BE2C (cell line): Measurements from ENCODE around the gene KIRREL3.

ENCODE experiments used
- DNase-seq: peaks from one replicate; pipeline ENCODE4 v3.0.0-alpha.2; 2020
- H3K27me3 ChIP-seq: fragments of 250-450 bp; sonication (Bioruptor Pico); 2 replicates; pipeline ENCODE4 v1.5.1; 2020; ENCODE audit warnings: mild to moderate bottlenecking
- H3K36me3 ChIP-seq: fragments of 250-450 bp; sonication (Bioruptor Pico); 2 replicates; pipeline ENCODE4 v1.5.1; 2020; ENCODE audit warnings: mild to moderate bottlenecking
- H3K4me1 ChIP-seq: fragments of 250-450 bp; sonication (Bioruptor Pico); 2 replicates; pipeline ENCODE4 v1.5.1; 2020
- H3K4me3 ChIP-seq: 2 replicates; pipeline ENCODE4 v1.5.1; 2011; ENCODE audit warnings: low read depth, low read length
- H3K9me3 ChIP-seq: fragments of 250-450 bp; sonication (Bioruptor Pico); 2 replicates; pipeline ENCODE4 v1.5.1; 2020
- TF ChIP-seq, protein P1 (sequence below): IDR thresholded peaks from 2 replicates; pipeline ENCODE4 v1.5.1; 2012; ENCODE audit warnings: mild to moderate bottlenecking, low read depth, low read length

The KIRREL3 gene

DNA sequence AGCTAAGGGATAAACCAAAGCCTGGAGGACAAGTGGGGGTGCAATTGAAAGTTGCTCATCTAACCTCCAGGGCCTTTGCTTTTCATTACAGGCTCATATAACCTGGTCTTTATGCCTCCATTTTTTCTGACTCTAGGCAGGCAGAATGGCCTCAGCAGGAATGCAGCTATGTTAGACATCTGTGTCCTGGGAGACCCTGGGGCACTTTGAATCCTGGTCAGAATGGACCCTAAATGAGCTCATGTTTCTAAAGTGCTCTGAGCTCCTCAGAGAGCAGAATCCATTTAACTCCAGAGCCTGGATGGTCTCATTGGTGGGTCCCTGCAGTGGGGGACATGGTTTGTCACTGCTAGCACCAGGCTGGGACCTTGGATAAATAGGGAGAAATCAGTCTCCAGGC lies 177.3 kb downstream of the KIRREL3 start:
- Histone ChIP-seq H3K27me3 (peaks cover 30% of the 10 kb centered on the region), H3K4me3 (no peak overlapping the region), H3K4me1 (no peaks in the 10 kb centered on the region), H3K36me3 (no peaks in the 10 kb centered on the region), H3K9me3 (no peaks in the 10 kb centered on the region)
- DNase-seq = no peak
- TF ChIP-seq, protein P1, sequence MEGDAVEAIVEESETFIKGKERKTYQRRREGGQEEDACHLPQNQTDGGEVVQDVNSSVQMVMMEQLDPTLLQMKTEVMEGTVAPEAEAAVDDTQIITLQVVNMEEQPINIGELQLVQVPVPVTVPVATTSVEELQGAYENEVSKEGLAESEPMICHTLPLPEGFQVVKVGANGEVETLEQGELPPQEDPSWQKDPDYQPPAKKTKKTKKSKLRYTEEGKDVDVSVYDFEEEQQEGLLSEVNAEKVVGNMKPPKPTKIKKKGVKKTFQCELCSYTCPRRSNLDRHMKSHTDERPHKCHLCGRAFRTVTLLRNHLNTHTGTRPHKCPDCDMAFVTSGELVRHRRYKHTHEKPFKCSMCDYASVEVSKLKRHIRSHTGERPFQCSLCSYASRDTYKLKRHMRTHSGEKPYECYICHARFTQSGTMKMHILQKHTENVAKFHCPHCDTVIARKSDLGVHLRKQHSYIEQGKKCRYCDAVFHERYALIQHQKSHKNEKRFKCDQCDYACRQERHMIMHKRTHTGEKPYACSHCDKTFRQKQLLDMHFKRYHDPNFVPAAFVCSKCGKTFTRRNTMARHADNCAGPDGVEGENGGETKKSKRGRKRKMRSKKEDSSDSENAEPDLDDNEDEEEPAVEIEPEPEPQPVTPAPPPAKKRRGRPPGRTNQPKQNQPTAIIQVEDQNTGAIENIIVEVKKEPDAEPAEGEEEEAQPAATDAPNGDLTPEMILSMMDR = no peak

DNA sequence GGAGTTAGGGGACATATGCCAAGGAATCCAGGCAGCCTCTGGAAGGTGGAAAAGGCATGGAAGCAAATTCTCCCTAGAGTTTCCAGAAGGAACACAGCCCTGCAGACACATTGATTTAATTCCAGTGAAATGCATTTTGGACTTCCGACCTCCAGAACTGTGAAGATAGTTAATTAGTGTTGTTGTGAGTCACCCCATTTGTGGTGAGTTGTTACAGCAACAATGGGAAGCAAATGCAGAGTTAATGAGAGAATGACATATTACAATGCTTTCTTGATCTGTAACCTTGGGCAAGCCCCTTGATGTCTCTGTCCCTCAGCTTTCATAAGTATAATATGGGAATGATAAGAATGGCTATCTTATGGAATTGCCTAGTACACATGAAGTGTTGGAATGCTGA lies 178.7 kb downstream of the KIRREL3 start:
- DNase-seq = no peak
- Histone ChIP-seq H3K36me3 (no peaks in the 10 kb centered on the region), H3K27me3 (peaks cover 39% of the 10 kb centered on the region), H3K9me3 (no peaks in the 10 kb centered on the region), H3K4me1 (no peaks in the 10 kb centered on the region), H3K4me3 (no peak overlapping the region)
- TF ChIP-seq, protein P1 = no peak

DNA sequence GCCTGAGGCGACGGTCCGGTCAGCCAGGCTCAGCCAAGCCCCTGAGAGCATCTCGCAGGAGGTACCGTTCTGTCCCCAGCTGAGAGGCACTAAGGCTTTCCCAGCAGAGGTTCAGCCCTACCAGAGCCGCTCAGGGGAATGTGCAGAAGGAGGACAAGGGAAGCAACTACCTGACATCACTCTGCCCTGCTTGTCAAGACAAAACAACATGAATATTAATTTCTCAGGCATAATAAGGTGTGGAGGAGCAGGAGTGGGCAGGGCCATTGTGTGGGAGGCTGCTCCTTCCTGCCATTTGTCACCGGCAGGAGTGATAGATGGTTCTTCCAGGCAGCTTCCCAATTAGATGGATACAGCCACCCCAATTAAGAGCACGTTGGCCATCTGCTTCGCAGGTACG lies 181.4 kb downstream of the KIRREL3 start:
- H3K9me3 ChIP-seq = no peaks in the 10 kb centered on the region
- peaks cover 30% of the 10 kb centered on the region for H3K27me3 ChIP-seq
- H3K4me3 ChIP-seq = no peak overlapping the region
- no peak for DNase-seq
- TF ChIP-seq, protein P1 = no peak
- H3K4me1 ChIP-seq = no peaks in the 10 kb centered on the region
- H3K36me3 ChIP-seq = no peaks in the 10 kb centered on the region

DNA sequence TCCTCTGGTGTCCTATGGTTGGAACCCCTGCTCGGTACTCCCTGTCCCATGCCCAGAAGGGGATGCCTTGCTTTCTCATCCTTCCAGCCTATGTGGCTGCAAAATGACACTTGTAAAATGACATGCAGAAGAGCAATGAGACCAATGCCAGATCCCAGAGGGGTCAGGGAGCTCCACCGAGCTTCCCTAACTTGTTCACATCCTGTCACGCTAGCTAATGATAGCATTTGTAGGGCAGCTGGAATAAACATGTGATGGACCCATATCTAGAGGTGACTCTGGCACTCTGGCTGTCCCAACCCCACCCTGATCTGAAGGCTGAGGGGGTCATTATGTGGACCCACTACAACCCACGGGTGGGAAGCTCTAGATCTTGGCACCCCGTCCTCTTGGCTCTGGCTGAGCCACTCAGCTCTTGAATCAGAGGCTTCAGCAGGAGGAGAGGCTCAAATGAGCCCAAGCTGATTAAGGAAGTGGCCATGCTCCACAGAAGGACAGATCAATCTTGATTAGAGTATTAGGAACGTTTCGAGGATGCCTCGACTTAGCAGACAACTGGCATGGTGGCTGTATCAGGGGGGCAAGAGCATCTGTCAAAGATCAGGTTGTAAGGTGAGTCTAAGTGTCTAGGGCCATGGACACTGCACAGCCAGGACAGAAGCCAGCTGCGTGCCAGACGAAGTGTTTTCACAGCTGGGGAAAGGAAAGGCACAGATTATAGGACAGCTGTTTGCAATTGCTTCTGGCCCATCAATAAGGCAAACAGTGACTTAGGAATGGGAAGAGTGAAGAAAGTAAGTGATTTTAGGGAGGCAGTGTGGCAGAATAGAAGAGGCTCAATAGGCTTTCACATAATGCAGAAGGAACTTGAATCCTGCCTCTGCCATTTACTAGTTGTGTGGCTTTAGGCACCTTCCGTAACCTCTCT lies 182.8 kb downstream of the KIRREL3 start:
- no peak for DNase-seq
- Histone ChIP-seq H3K4me3 (no peak overlapping the region), H3K9me3 (no peaks in the 10 kb centered on the region), H3K36me3 (no peaks in the 10 kb centered on the region), H3K27me3 (peaks cover 32% of the 10 kb centered on the region), H3K4me1 (no peaks in the 10 kb centered on the region)
- TF ChIP-seq, protein P1 = no peak

DNA sequence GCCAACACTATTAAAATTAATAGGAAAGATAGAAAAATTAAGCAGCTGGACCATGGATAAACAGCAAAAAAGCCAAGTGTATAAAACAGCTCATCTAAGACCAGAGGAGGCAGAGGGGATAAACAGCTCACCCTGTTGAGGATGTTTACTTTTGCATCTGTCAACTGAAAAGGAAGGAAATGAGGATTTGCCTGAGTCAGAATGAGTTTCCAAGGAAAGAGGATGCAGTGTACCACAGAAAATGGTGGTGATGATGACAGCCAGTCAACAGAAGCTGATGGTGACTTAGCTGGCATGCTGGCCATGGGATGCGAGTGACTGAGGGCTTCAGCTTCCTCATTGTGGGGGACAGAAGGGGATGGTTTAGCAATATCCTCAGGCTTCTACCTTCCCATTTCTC lies 183.5 kb downstream of the KIRREL3 start:
- Histone ChIP-seq H3K4me3 (no peak overlapping the region), H3K36me3 (no peaks in the 10 kb centered on the region), H3K4me1 (no peaks in the 10 kb centered on the region), H3K9me3 (no peaks in the 10 kb centered on the region), H3K27me3 (peaks cover 35% of the 10 kb centered on the region)
- no peak for DNase-seq
- TF ChIP-seq, protein P1 = no peak

DNA sequence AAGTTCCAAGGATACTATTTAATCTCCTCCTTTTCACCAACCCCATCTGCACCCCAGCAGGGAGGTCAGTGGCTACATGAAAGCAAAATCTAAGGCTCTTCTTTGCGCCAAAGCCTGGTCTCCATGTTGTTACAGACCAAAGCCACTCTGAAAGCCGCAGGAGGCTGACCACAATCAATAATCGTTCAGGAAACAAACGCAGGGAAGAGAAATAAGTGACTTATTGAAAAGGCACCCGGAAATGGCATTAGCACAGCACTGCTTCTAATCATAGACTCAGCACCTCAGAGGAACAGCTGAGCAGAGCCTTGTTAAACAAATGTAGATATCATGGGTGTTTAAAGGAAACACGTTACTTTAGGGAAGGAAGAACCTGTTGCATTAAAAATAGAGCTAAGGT lies 183.9 kb downstream of the KIRREL3 start:
- DNase-seq = no peak
- Histone ChIP-seq H3K9me3 (no peaks in the 10 kb centered on the region), H3K27me3 (peaks cover 35% of the 10 kb centered on the region), H3K4me1 (no peaks in the 10 kb centered on the region), H3K4me3 (no peak overlapping the region), H3K36me3 (no peaks in the 10 kb centered on the region)
- TF ChIP-seq, protein P1 = no peak
